Uterus (tissue), 4 donors: ENCODE results near the gene ALDH4A1. TPM values are rescaled to one million over a fixed set of nuclear protein-coding genes. Genes with fewer than 3 reads are reported as not detected.

Experiments used
- DNase-seq, 2 donors: peaks; one replicate each; pipeline ENCODE4 v3.0.0-alpha.2; 2019 to 2020
- H3K27ac ChIP-seq, 2 donors: fragments of 200-600 bp; sonication (generic); 1 replicate in 1 of 2; 2 replicates in 1 of 2; pipeline ENCODE4 v1.5.1; 2016 to 2018
- H3K27me3 ChIP-seq, 2 donors: fragments of 200-600 bp; sonication (generic); one replicate each; pipeline ENCODE4 v1.5.1; 2018 to 2019; ENCODE audit warnings: control low read depth in 1 of 2
- H3K36me3 ChIP-seq, 2 donors: fragments of 200-600 bp; sonication (generic); one replicate each; pipeline ENCODE4 v1.5.1; 2019; ENCODE audit warnings: control low read depth in 1 of 2
- H3K4me1 ChIP-seq, 2 donors: fragments of 200-600 bp; sonication (generic); one replicate each; pipeline ENCODE4 v1.5.1; 2018 to 2019; ENCODE audit warnings: control low read depth in 1 of 2
- H3K4me3 ChIP-seq, 2 donors: fragments of 200-600 bp; sonication (generic); 1 replicate in 1 of 2; 2 replicates in 1 of 2; pipeline ENCODE4 v1.5.1; 2018 to 2019; ENCODE audit warnings: mild to moderate bottlenecking in 1 of 2
- H3K9me3 ChIP-seq, 2 donors: fragments of 200-600 bp; sonication (generic); one replicate each; pipeline ENCODE4 v1.5.1; 2019; ENCODE audit warnings: control low read depth in 1 of 2
- POLR2A ChIP-seq, 2 donors: fragments of 450-650 bp; IDR thresholded peaks; one replicate each; pipeline ENCODE4 v1.6.1; 2016; ENCODE audit warnings: antibody characterized with exemption in 2 of 2, mild to moderate bottlenecking in 1 of 2, moderate library complexity in 1 of 2
- intact Hi-C: fragments of 100-400 bp; cut with DNase I; formaldehyde crosslinking; loops from one replicate; pipeline ENCODE4 v1.15.1; 2023; ENCODE audit warnings: low total_unique reads
- total RNA-seq, 4 donors: library from RNA; depleted of rRNA in 3 of 4; stranded (reverse); fragments of >200 nt in 3 of 4; gene quantifications; one replicate each; pipeline versions ENCODE4 v1.1.0 to v1.2.4, GENCODE V29; 2014 to 2023
- TF ChIP-seq, protein P1 (sequence below), 4 experiments: fragments of 200-600 bp in 2 of 4; fragments of 450-650 bp in 2 of 4; sonication (generic) in 2 of 4; IDR thresholded peaks; one replicate each; pipeline ENCODE4 v1.5.1; 2016 to 2019; ENCODE audit warnings: antibody characterized with exemption in 4 of 4, mild to moderate bottlenecking in 2 of 4, moderate library complexity in 1 of 4
- donor health status: DM: yes; HTN: yes; CAD: no.

The ALDH4A1 gene
- total RNA-seq, 4 donors from 2014 or later = 2.6 to 18.5 (median 10.3) TPM

GRCh38 chr1:18926315-18927081 lies 24.1 kb upstream of the ALDH4A1 start:
- H3K4me1 ChIP-seq = peaks cover 12 to 32% of the 10 kb centered on the region in 2 donors
- no peak overlapping the region for H3K4me3 ChIP-seq
- H3K27me3 ChIP-seq = no peaks in the 10 kb centered on the region
- TF ChIP-seq, protein P1, sequence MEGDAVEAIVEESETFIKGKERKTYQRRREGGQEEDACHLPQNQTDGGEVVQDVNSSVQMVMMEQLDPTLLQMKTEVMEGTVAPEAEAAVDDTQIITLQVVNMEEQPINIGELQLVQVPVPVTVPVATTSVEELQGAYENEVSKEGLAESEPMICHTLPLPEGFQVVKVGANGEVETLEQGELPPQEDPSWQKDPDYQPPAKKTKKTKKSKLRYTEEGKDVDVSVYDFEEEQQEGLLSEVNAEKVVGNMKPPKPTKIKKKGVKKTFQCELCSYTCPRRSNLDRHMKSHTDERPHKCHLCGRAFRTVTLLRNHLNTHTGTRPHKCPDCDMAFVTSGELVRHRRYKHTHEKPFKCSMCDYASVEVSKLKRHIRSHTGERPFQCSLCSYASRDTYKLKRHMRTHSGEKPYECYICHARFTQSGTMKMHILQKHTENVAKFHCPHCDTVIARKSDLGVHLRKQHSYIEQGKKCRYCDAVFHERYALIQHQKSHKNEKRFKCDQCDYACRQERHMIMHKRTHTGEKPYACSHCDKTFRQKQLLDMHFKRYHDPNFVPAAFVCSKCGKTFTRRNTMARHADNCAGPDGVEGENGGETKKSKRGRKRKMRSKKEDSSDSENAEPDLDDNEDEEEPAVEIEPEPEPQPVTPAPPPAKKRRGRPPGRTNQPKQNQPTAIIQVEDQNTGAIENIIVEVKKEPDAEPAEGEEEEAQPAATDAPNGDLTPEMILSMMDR (IDR thresholded peaks at IDR 0.05) = no peak
- TF ChIP-seq POLR2A (IDR thresholded peaks at IDR 0.05) = no peak
- peak in 1 of 2 donors; percentile 71 for DNase-seq
- no peaks in the 10 kb centered on the region for H3K9me3 ChIP-seq
- intact Hi-C loops = no loop called here
- H3K27ac ChIP-seq = peak overlapping the region; percentile 67 to 72
- H3K36me3 ChIP-seq = no peaks in the 10 kb centered on the region

- no peaks in the 10 kb centered on the region for H3K9me3 ChIP-seq
- TF ChIP-seq POLR2A (IDR thresholded peaks at IDR 0.05) = no peak
- TF ChIP-seq, protein P1 (IDR thresholded peaks at IDR 0.05) = no peak
- no peak overlapping the region for H3K4me3 ChIP-seq
- intact Hi-C loops = no loop called here
- peak overlapping the region; percentile 92 to 99 for H3K27ac ChIP-seq
- no peaks in the 10 kb centered on the region for H3K36me3 ChIP-seq
- DNase-seq = no peak
- H3K4me1 ChIP-seq = peaks cover 12 to 32% of the 10 kb centered on the region in 2 donors
- H3K27me3 ChIP-seq = no peaks in the 10 kb centered on the region
These were observed 22.9 kb upstream of the ALDH4A1 start for GRCh38 chr1:18925279-18925678.

GRCh38 chr1:18924221-18924691 lies 21.9 kb upstream of the ALDH4A1 start:
- Histone ChIP-seq H3K9me3 (no peaks in the 10 kb centered on the region), H3K4me1 (peaks cover 12 to 32% of the 10 kb centered on the region in 2 donors), H3K27me3 (no peaks in the 10 kb centered on the region), H3K27ac (peak overlapping the region; percentile 92 to 99), H3K36me3 (no peaks in the 10 kb centered on the region), H3K4me3 (no peak overlapping the region)
- intact Hi-C loops = no loop called here
- DNase-seq = no peak
- TF ChIP-seq, protein P1 (IDR thresholded peaks at IDR 0.05) = no peak
- no peak for TF ChIP-seq POLR2A (IDR thresholded peaks at IDR 0.05)

GRCh38 chr1:18923756-18924211 lies 21.4 kb upstream of the ALDH4A1 start:
- Histone ChIP-seq H3K4me1 (peaks cover 12 to 32% of the 10 kb centered on the region in 2 donors), H3K9me3 (no peaks in the 10 kb centered on the region), H3K36me3 (no peaks in the 10 kb centered on the region), H3K4me3 (no peak overlapping the region), H3K27me3 (no peaks in the 10 kb centered on the region), H3K27ac (peak overlapping the region; percentile 92 to 99)
- TF ChIP-seq POLR2A (IDR thresholded peaks at IDR 0.05) = no peak
- TF ChIP-seq, protein P1 (IDR thresholded peaks at IDR 0.05) = no peak
- DNase-seq = no peak
- intact Hi-C loops = no loop called here
